ENCODE measurements around the gene LHX8. TPM values are rescaled to one million over a fixed set of nuclear protein-coding genes. Genes with fewer than 3 reads are reported as not detected.

The LHX8 gene
- not detected in 2 replicates for total RNA-seq

GRCh38 chr1:75133750-75134646 is at the start of gene LHX8:
TSS of gene LHX8 (plus strand) at chr1:75134388. CDS start at chr1:75136615, 2,227 bp downstream.

All from mammary microvascular endothelial cell (primary cell).